Adrenal gland (tissue), 12 donors: ENCODE measurements around the gene SLC39A9. TPM values are rescaled to one million over a fixed set of nuclear protein-coding genes. Genes with fewer than 3 reads are reported as not detected.

Experiments used
- DNase-seq, 7 donors: peaks; one replicate each; pipeline ENCODE4 v3.0.0-alpha.2; 2019 to 2020
- H3K27ac ChIP-seq, 5 donors: fragments of 200-600 bp; sonication (generic) in 4 of 5; 1 replicate in 3 of 5; 2 replicates in 2 of 5; pipeline versions ENCODE4 v1.5.1 to v1.8.0; 2016 to 2020; ENCODE audit warnings: mild to moderate bottlenecking in 1 of 5
- H3K27me3 ChIP-seq: fragments of 200-600 bp; 2 replicates; pipeline ENCODE4 v1.8.0; 2021
- H3K36me3 ChIP-seq, 2 donors: fragments of 200-600 bp; replicated peaks in 1 of 2; 1 replicate in 1 of 2; 2 replicates in 1 of 2; pipeline versions ENCODE4 v1.5.1 to v1.8.0; 2018 to 2022
- H3K4me1 ChIP-seq, 2 donors: fragments of 200-600 bp; replicated peaks in 1 of 2; 1 replicate in 1 of 2; 2 replicates in 1 of 2; pipeline versions ENCODE4 v1.5.1 to v1.8.0; 2018 to 2021
- H3K4me3 ChIP-seq, 4 donors: fragments of 200-600 bp; sonication (generic) in 3 of 4; one replicate each; pipeline ENCODE4 v1.5.1; 2016 to 2018
- H3K9me3 ChIP-seq, 3 donors: fragments of 200-600 bp; sonication (generic) in 1 of 3; replicated peaks in 1 of 3; 1 replicate in 2 of 3; 2 replicates in 1 of 3; pipeline versions ENCODE4 v1.5.1 to v1.8.0; 2016 to 2021
- POLR2A ChIP-seq, 2 donors: fragments of 450-650 bp; IDR thresholded peaks; one replicate each; pipeline ENCODE4 v1.6.1; 2017; ENCODE audit warnings: antibody characterized with exemption in 2 of 2, mild to moderate bottlenecking in 2 of 2, moderate library complexity in 1 of 2
- WGBS, 4 donors: extraction: QIAGEN DNeasy Blood & Tissue Kit in 2 of 4; methylation state at CpG; one replicate each; pipeline versions ENCODE4 v1.1.5 to v1.1.7; 2013 to 2017; 5-methylcytosine and 5-hydroxymethylcytosine counted together
- intact Hi-C, 2 donors: fragments of 100-400 bp; cut with DNase I; formaldehyde crosslinking; loops; one replicate each; pipeline versions ENCODE4 v1.14.1 to v1.15.0; 2022 to 2023
- polyA plus RNA-seq, 3 donors: library from polyadenylated mRNA; stranded (reverse); fragments of 200-250 nt in 2 of 3; fragments of 350-450 nt in 1 of 3; fragmentation: Illumina TruSeq in 1 of 3; extraction: RNeasy Lipid Tissue Mini Kit (QIAGEN cat#74804) in 1 of 3; gene quantifications; one replicate each; pipeline ENCODE4 v1.2.3, GENCODE V29; 2013 to 2014
- total RNA-seq, 9 donors: library from RNA; depleted of rRNA in 4 of 9; stranded (reverse); fragments of >200 nt in 4 of 9; fragments of 120-200 nt in 1 of 9; fragmentation: NEBNext Ultra II Directional in 1 of 9; extraction: Animal tissue kit (Norgen Biotek cat#: 25700) in 1 of 9; gene quantifications; one replicate each; pipeline versions ENCODE4 v1.1.0 to v1.2.4, GENCODE V29; 2013 to 2023
- TF ChIP-seq, protein P1 (sequence below), 6 experiments: fragments of 450-650 bp in 4 of 6; fragments of 200-600 bp in 2 of 6; sonication (generic) in 1 of 6; IDR thresholded peaks; 1 replicate in 5 of 6; 2 replicates in 1 of 6; pipeline versions ENCODE4 v1.5.1 to v1.8.0; 2016 to 2021; ENCODE audit warnings: antibody characterized with exemption in 6 of 6, mild to moderate bottlenecking in 2 of 6, moderate library complexity in 1 of 6
- donor health status: healthy with polysubstance abuse.
- donor health status: Bipolar disorder and iron deficiency.
- donor health status: DM: yes; HTN: yes; CAD: no.
- donor health status: DM: no; HTN: no; CAD: no.
- donor health status: DM: no; HTN: no; CAD: no.
- donor health status: DM: yes; HTN: yes; CAD: no.

The SLC39A9 gene
- total and polyA plus RNA-seq, 12 donors = 17.7 to 130 (median 72.5) TPM

DNA sequence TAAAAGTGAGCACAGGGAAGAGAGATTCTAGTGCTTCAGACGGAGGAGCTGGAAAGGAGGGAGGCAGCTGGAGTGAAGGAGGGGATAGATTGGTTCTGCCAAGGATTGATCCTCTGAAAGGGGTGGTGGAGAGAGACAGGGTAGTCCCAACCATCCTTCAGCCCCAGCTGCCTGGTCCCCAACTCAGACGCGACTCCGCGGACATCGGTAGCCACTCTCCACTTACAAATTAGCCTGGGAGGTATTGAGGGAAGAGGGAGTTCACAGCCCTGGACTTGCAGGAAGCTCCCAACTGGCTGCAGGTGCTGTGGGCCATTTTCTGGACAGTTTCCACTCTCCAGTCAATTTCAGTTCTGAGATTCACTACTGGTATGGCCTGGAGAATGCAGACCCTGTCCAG lies 87.2 kb downstream of the SLC39A9 start:
- no peak for TF ChIP-seq POLR2A (IDR thresholded peaks at IDR 0.05)
- TF ChIP-seq, protein P1, sequence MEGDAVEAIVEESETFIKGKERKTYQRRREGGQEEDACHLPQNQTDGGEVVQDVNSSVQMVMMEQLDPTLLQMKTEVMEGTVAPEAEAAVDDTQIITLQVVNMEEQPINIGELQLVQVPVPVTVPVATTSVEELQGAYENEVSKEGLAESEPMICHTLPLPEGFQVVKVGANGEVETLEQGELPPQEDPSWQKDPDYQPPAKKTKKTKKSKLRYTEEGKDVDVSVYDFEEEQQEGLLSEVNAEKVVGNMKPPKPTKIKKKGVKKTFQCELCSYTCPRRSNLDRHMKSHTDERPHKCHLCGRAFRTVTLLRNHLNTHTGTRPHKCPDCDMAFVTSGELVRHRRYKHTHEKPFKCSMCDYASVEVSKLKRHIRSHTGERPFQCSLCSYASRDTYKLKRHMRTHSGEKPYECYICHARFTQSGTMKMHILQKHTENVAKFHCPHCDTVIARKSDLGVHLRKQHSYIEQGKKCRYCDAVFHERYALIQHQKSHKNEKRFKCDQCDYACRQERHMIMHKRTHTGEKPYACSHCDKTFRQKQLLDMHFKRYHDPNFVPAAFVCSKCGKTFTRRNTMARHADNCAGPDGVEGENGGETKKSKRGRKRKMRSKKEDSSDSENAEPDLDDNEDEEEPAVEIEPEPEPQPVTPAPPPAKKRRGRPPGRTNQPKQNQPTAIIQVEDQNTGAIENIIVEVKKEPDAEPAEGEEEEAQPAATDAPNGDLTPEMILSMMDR (IDR thresholded peaks at IDR 0.05) = no peak
- no peaks in the 10 kb centered on the region for H3K36me3 ChIP-seq
- H3K9me3 ChIP-seq = no peaks in the 10 kb centered on the region
- no peak overlapping the region for H3K27ac ChIP-seq
- DNase-seq = no peak
- peaks cover 31% of the 10 kb centered on the region for H3K27me3 ChIP-seq
- peaks cover 14 to 17% of the 10 kb centered on the region in 2 donors for H3K4me1 ChIP-seq
- intact Hi-C loops = no loop called here
- H3K4me3 ChIP-seq = no peak overlapping the region
- 78 to 89% (median 82%) methylated on average over 6 of the region's 6 CpGs for WGBS, 4 donors

DNA sequence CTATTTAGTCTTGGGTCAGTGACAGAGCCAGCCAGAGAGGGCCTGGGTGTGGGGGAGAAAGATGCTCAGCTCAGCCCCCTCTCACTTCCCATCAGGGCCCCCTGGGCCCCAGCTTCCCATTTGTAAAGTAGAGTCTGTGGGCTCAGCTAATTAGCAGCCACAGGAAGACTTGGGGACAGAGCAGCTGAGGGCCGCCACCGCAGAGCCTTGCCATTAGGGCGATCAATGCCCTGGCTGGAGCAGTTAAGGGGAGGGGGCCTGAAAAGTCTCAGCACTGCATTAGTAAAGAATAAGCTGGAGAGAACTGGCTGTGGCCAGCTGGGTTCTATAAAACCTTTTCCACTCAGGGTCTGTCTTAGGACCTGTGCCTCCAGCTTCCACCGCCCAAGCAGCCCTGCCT lies 88.7 kb downstream of the SLC39A9 start:
- Histone ChIP-seq H3K4me1 (peaks cover 14 to 17% of the 10 kb centered on the region in 2 donors), H3K9me3 (no peaks in the 10 kb centered on the region), H3K4me3 (no peak overlapping the region), H3K27me3 (peaks cover 31% of the 10 kb centered on the region), H3K36me3 (no peaks in the 10 kb centered on the region), H3K27ac (no peak overlapping the region)
- no peak for DNase-seq
- intact Hi-C loops = no loop called here
- WGBS, 4 donors = 82 to 100% (median 95%) methylated on average over 1 to 4 of the region's 4 CpGs
- TF ChIP-seq, protein P1 (IDR thresholded peaks at IDR 0.05) = no peak

- DNase-seq = no peak
- Histone ChIP-seq H3K27ac (no peak overlapping the region), H3K4me1 (peaks cover 14 to 17% of the 10 kb centered on the region in 2 donors), H3K36me3 (no peaks in the 10 kb centered on the region), H3K27me3 (peaks cover 31% of the 10 kb centered on the region), H3K4me3 (no peak overlapping the region), H3K9me3 (no peaks in the 10 kb centered on the region)
- TF ChIP-seq, protein P1 (IDR thresholded peaks at IDR 0.05) = no peak
- no peak for TF ChIP-seq POLR2A (IDR thresholded peaks at IDR 0.05)
- intact Hi-C loops = no loop called here
- WGBS, 4 donors = 76 to 83% (median 80%) methylated on average over 3 to 4 of the region's 4 CpGs
Measured at GRCh38 chr14:69487771-69488170, 89.3 kb downstream of the SLC39A9 start.

DNA sequence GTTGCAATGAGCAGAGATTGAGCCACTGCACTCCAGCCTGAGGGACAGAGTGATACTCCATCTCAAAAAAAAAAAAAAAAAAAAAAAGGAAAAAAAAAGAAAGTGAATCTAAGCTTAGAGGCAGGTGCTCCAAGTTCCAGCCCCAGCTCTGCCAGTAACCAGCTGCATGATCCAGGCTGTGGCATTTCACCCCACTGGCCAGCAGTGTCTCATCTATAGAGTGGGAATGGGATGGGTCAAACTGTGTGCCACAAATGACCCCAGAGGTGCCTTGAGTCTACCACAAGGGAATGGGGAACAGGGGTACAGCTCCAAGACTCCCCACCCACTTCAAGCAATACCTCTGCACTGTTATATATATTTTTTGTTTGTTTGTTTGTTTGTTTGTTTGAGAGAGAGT lies 91.0 kb downstream of the SLC39A9 start:
- intact Hi-C loops = no loop called here
- no peak overlapping the region for H3K4me3 ChIP-seq
- no peak for TF ChIP-seq POLR2A (IDR thresholded peaks at IDR 0.05)
- TF ChIP-seq, protein P1 (IDR thresholded peaks at IDR 0.05) = no peak
- DNase-seq = no peak
- H3K4me1 ChIP-seq = peaks cover 5% of the 10 kb centered on the region in 2 donors
- H3K27me3 ChIP-seq = peaks cover 22% of the 10 kb centered on the region
- no peaks in the 10 kb centered on the region for H3K9me3 ChIP-seq
- H3K27ac ChIP-seq = no peak overlapping the region
- H3K36me3 ChIP-seq = no peaks in the 10 kb centered on the region
